Right lobe of liver (tissue), 4 donors: ENCODE results near the gene FAM135A.

Experiments
- POLR2A ChIP-seq: fragments of 450-650 bp; IDR thresholded peaks from one replicate; pipeline ENCODE4 v1.6.1; 2017; ENCODE audit warnings: antibody characterized with exemption, mild to moderate bottlenecking
- TF ChIP-seq, protein P1 (sequence below), 4 donors: fragments of 200-600 bp in 3 of 4; fragments of 450-650 bp in 1 of 4; IDR thresholded peaks; one replicate each; pipeline versions ENCODE4 v1.5.1 to v1.8.0; 2016 to 2022; ENCODE audit warnings: antibody characterized with exemption in 4 of 4, mild to moderate bottlenecking in 2 of 4
- donor health status: DM: no; HTN: no; CAD: no.
- donor health status: DM: no; HTN: no; CAD: no.
- donor health status: DM: no; HTN: yes; CAD: no.

DNA sequence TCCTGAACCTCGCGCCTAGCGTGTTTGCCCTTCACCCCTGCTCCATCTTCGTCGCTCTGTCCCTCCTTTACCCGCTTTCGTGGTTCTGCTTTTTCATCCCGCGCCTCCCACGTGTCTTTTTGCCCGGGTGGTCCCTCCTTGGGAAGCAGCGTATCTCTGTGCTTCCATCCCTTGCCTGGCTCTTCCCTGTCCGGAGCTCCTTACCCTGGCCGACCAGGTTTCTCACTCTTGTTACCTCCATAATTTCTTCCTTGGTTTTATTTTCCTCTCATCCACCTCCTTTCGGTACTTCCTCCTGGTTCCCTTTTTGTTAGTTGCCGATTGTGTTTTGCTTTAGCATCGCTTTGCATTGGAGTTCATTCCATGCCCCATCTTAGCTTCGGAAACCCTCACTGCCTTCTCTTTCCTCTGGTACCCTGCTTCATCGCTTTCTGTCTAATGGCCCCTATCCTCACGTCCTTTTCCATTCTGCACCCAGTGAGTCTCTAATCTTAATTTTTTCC, 735 bp downstream of the FAM135A start:
- TF ChIP-seq, protein P1, sequence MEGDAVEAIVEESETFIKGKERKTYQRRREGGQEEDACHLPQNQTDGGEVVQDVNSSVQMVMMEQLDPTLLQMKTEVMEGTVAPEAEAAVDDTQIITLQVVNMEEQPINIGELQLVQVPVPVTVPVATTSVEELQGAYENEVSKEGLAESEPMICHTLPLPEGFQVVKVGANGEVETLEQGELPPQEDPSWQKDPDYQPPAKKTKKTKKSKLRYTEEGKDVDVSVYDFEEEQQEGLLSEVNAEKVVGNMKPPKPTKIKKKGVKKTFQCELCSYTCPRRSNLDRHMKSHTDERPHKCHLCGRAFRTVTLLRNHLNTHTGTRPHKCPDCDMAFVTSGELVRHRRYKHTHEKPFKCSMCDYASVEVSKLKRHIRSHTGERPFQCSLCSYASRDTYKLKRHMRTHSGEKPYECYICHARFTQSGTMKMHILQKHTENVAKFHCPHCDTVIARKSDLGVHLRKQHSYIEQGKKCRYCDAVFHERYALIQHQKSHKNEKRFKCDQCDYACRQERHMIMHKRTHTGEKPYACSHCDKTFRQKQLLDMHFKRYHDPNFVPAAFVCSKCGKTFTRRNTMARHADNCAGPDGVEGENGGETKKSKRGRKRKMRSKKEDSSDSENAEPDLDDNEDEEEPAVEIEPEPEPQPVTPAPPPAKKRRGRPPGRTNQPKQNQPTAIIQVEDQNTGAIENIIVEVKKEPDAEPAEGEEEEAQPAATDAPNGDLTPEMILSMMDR (IDR thresholded peaks at IDR 0.05) = no peak
- no peak for TF ChIP-seq POLR2A
